ENCODE data around the gene GSE1. TPM values are rescaled to one million over a fixed set of nuclear protein-coding genes. Genes with fewer than 3 reads are reported as not detected.

GSE1 gene
- total RNA-seq, 1 experiment from 2014 or later, result 90.2 TPM

DNA sequence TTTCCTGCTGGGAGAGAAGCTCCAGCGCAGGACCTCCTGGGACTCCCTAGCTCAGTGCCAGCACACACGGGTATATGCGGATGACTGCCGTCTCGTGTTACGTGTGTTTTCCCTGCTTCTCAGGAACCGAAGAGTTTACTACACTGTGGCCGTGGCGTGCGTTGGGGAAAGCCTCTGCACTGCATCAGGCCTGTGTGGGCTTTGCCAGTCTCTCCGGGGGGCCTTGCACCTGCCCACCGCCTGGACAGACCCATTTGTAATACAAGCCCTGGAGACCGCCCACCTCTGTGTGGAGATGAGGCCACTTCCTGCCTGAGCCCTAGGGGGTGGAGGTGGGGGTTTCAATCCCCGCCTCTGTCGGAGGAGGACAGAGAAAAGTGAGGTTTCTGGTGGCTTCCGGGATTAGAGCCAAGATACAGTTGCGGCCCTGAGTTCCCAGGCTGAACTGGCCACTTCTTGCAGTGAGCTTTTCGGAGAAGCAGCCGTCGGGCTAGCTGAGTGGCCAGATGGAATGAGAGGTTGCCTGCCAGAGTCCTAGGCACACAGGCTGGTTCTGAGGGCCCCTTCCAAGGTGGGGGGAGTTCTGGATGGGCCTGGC, 43.4 kb upstream of the GSE1 start:
- Histone ChIP-seq H3K4me2 (ENCODE audit: low read length) (peak overlapping the region; percentile 39), H3K4me3 (replicated peaks in 1 of 2; ENCODE audit: low read depth in 1 of 2, low read length in 2 of 2) (no peak overlapping the region), H3K4me1 (ENCODE audit: control insufficient read depth in 1 of 2, insufficient read depth in 2 of 2, low read length in 2 of 2) (peaks cover 19 to 34% of the 10 kb centered on the region in 2 experiments), H3K27ac (ENCODE audit: low read depth, low read length) (no peak overlapping the region; the same call in 1 of the 2 replicates), H3K9me2 (ENCODE audit: insufficient read depth) (no peaks in the 10 kb centered on the region), H2AFZ (ENCODE audit: low read depth, low read length, poor library complexity, severe bottlenecking) (no peak overlapping the region), H4K20me1 (ENCODE audit: insufficient read depth) (peaks cover 3% of the 10 kb centered on the region; the same call in 1 of the 2 replicates), H3K9ac (ENCODE audit: low read length) (no peak overlapping the region), H3K79me2 (ENCODE audit: insufficient read depth, low read length) (no peaks in the 10 kb centered on the region), H3K27me3 (ENCODE audit: insufficient read depth, low read length) (no peaks in the 10 kb centered on the region), H3K36me3 (ENCODE audit: control insufficient read depth in 1 of 2, insufficient read depth in 2 of 2, low read length in 2 of 2) (no peaks in the 10 kb centered on the region), H3K9me3 (ENCODE audit: control insufficient read depth in 1 of 2, insufficient read depth in 1 of 2, low read depth in 1 of 2, low read length in 2 of 2) (no peaks in the 10 kb centered on the region)
- ChIA-PET POLR2A (interaction anchor here (1.1 kb wide), 1 partner anchor 12 kb away, joined by 4 read pairs; no protein-coding TSS in a partner anchor), CTCF (interaction anchor here (1.4 kb wide), 1 partner anchor 154 kb away, joined by 4 read pairs; no protein-coding TSS in a partner anchor), RAD21 (ENCODE audit: low non-redundant PET in 1 of 2, low total read pairs in 2 of 2, uncharacterized antibody in 2 of 2, unreplicated experiment in 2 of 2) (no interaction called here)
- DNase-seq (ENCODE audit: low read depth, low spot score) (no peak), ATAC-seq (0 out of 2 replicates have a peak, but pooled peaks have one; percentile 1)
- no TSS peak for BruUV-seq (replicated peaks)
- TF ChIP-seq TCF7L2 (IDR thresholded peaks at IDR 0.05; ENCODE audit: borderline replicate concordance, extremely low read depth, insufficient read depth, insufficient read length) (no peak), POLR2AphosphoS5 (IDR thresholded peaks at IDR 0.05; ENCODE audit: low read depth, low read length) (no peak)
- intact Hi-C loops (cut with micrococcal nuclease), result no loop called here

DNA sequence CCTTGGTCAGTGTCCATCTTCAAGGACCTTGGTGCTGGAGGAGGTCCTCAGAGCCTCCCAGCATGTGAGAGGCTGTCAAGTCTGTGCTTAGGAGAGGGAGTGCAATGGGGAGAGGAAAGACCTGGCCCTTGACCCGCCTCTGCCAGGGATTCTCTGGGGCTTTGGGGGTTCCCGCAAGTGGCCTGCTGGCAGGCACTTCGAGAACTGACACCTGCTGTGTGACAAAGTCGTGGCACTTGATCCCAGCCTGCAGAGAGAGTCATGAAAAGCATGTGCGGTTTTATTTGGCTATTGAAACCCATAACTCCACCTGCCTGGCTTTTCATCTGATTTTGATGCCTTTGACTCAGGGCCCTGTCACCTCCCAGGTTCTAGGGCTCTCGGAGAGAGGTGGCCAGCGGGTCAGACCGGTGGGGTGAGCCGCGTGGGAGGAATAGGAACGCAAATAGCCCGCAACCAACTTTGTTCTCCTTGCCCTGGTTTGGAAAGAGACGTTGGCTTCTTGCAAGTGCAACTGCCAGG, 42.8 kb upstream of the GSE1 start:
- no peaks in the 10 kb centered on the region for H3K9me3 ChIP-seq (ENCODE audit: control insufficient read depth in 1 of 2, insufficient read depth in 1 of 2, low read depth in 1 of 2, low read length in 2 of 2)
- DNase-seq (ENCODE audit: low read depth, low spot score) (peak; percentile 56), ATAC-seq (peak; percentile 79)
- ChIA-PET CTCF (interaction anchor here (1.4 kb wide), 1 partner anchor 154 kb away, joined by 4 read pairs; no protein-coding TSS in a partner anchor), RAD21 (ENCODE audit: low non-redundant PET in 1 of 2, low total read pairs in 2 of 2, uncharacterized antibody in 2 of 2, unreplicated experiment in 2 of 2) (no interaction called here), POLR2A (no interaction called here)
- no peaks in the 10 kb centered on the region for H3K79me2 ChIP-seq (ENCODE audit: insufficient read depth, low read length)
- peak overlapping the region; percentile 39 for H3K4me2 ChIP-seq (ENCODE audit: low read length)
- no peaks in the 10 kb centered on the region for H3K36me3 ChIP-seq (ENCODE audit: control insufficient read depth in 1 of 2, insufficient read depth in 2 of 2, low read length in 2 of 2)
- H3K9me2 ChIP-seq (ENCODE audit: insufficient read depth), result no peaks in the 10 kb centered on the region
- no peaks in the 10 kb centered on the region for H3K27me3 ChIP-seq (ENCODE audit: insufficient read depth, low read length)
- H3K9ac ChIP-seq (ENCODE audit: low read length), result no peak overlapping the region
- intact Hi-C loops (cut with micrococcal nuclease), result no loop called here
- H2AFZ ChIP-seq (ENCODE audit: low read depth, low read length, poor library complexity, severe bottlenecking), result no peak overlapping the region
- TF ChIP-seq ZNF274 (IDR thresholded peaks at IDR 0.05; ENCODE audit: low read depth, low read length) (no peak), CBX3 (IDR thresholded peaks at IDR 0.05; ENCODE audit: low read depth) (no peak), POLR2AphosphoS5 (IDR thresholded peaks at IDR 0.05; ENCODE audit: low read depth, low read length) (no peak), EGR1 (IDR thresholded peaks at IDR 0.05; ENCODE audit: low read depth) (peak; percentile 88)
- TF ChIP-seq, protein P1, sequence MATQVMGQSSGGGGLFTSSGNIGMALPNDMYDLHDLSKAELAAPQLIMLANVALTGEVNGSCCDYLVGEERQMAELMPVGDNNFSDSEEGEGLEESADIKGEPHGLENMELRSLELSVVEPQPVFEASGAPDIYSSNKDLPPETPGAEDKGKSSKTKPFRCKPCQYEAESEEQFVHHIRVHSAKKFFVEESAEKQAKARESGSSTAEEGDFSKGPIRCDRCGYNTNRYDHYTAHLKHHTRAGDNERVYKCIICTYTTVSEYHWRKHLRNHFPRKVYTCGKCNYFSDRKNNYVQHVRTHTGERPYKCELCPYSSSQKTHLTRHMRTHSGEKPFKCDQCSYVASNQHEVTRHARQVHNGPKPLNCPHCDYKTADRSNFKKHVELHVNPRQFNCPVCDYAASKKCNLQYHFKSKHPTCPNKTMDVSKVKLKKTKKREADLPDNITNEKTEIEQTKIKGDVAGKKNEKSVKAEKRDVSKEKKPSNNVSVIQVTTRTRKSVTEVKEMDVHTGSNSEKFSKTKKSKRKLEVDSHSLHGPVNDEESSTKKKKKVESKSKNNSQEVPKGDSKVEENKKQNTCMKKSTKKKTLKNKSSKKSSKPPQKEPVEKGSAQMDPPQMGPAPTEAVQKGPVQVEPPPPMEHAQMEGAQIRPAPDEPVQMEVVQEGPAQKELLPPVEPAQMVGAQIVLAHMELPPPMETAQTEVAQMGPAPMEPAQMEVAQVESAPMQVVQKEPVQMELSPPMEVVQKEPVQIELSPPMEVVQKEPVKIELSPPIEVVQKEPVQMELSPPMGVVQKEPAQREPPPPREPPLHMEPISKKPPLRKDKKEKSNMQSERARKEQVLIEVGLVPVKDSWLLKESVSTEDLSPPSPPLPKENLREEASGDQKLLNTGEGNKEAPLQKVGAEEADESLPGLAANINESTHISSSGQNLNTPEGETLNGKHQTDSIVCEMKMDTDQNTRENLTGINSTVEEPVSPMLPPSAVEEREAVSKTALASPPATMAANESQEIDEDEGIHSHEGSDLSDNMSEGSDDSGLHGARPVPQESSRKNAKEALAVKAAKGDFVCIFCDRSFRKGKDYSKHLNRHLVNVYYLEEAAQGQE (IDR thresholded peaks at IDR 0.05; ENCODE audit: low read depth), result no peak
- H3K4me1 ChIP-seq (ENCODE audit: control insufficient read depth in 1 of 2, insufficient read depth in 2 of 2, low read length in 2 of 2), result peaks cover 19 to 34% of the 10 kb centered on the region in 2 experiments
- H3K27ac ChIP-seq (ENCODE audit: low read depth, low read length), result no peak overlapping the region
- peaks cover 3% of the 10 kb centered on the region; the same call in 1 of the 2 replicates for H4K20me1 ChIP-seq (ENCODE audit: insufficient read depth)
- no TSS peak for BruUV-seq (replicated peaks)
- H3K4me3 ChIP-seq (replicated peaks in 1 of 2; ENCODE audit: low read depth in 1 of 2, low read length in 2 of 2), result no peak overlapping the region
